Measurements from ENCODE around the gene TCEANC2. TPM values are rescaled to one million over a fixed set of nuclear protein-coding genes. Genes with fewer than 3 reads are reported as not detected.
"Not testable (repeated sequence)": the region's sequence is repeated elsewhere in the genome, so short reads cannot be mapped to it uniquely, and the experiment has no call there.

Gene TCEANC2
- total and polyA plus RNA-seq, 7 experiments from 2014 or later = 6.3 to 15.1 (median 9.3) TPM

DNA sequence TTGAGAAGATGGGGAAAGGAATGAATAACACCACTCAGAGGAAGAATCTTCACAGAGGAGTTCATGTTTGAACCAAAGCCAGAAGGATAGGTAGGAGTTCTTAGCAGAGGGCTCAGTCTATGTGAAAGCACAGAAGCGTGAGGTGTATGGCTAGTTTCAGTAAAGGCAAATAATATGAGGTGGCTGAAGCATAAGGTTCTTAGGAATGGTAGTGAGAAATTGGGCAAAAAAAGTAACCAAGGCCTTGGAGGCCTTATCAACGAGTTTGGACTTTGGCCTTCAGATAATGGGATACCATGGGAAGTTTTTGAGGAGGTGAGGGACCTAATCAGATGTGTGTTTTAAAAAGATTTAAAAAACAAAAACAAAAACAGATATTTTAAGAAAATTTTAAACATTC is 47.1 kb downstream of the TCEANC2 start:
- Mint-ChIP-seq H3K27ac (peak overlapping the region in 1 of 9 donors; percentile 0), H3K9me3 (peaks cover 0 to 2% (median 0%) of the 10 kb centered on the region in 11 donors), H3K4me3 (no peak overlapping the region), H3K36me3 (peaks cover 10 to 59% (median 35%) of the 10 kb centered on the region in 5 donors), H3K4me1 (peaks cover 0 to 8% (median 6%) of the 10 kb centered on the region in 7 donors), H3K27me3 (no peaks in the 10 kb centered on the region)
- H3K4me3 ChIP-seq (ENCODE audit: low read length) = no peak overlapping the region
- H3K36me3 ChIP-seq (ENCODE audit: control insufficient read depth in 2 of 3, insufficient read depth in 3 of 3, low read length in 3 of 3) = peaks cover 0 to 27% (median 3%) of the 10 kb centered on the region in 3 experiments
- no peak overlapping the region for H3K27ac ChIP-seq (ENCODE audit: low read depth, low read length)
- ATAC-seq (no peak), DNase-seq (no peak)
- no peaks in the 10 kb centered on the region for H3K4me1 ChIP-seq (ENCODE audit: control insufficient read depth in 2 of 2, insufficient read depth in 2 of 2, low read length in 2 of 2)
- H3K9me3 ChIP-seq (ENCODE audit: control insufficient read depth in 2 of 3, low read length in 3 of 3) = no peaks in the 10 kb centered on the region
- intact Hi-C loops (cut with micrococcal nuclease) = no loop called here
- ChIA-PET CTCF (no interaction called here), POLR2A (no interaction called here)
- H3K27me3 ChIP-seq (ENCODE audit: control insufficient read depth in 2 of 2, insufficient read depth in 2 of 2, low read length in 2 of 2) = no peaks in the 10 kb centered on the region

DNA sequence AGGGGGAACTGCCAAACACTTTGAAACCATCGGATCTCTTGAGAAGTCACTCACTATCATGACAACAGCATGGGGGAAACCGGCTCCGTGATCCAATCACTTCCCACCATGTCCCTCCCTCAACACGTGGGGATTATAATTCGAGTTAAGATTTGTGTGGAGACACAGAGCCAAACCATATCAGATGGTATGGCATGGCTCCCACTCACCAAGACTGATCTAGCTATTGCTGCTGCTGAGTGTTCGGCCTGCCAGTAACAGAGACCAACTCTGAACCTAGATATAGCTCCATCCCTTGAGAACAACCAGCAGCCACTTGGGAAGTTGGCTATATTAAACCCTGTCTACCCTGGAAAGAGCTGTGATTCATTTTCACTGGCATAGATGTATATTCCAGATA is 50.0 kb downstream of the TCEANC2 start:
- Histone ChIP-seq H3K4me3 (ENCODE audit: low read length) (no peak overlapping the region), H3K9me3 (ENCODE audit: control insufficient read depth in 2 of 3, low read length in 3 of 3) (no peaks in the 10 kb centered on the region), H3K4me1 (ENCODE audit: control insufficient read depth in 2 of 2, insufficient read depth in 2 of 2, low read length in 2 of 2) (no peaks in the 10 kb centered on the region), H3K27me3 (ENCODE audit: control insufficient read depth in 2 of 2, insufficient read depth in 2 of 2, low read length in 2 of 2) (no peaks in the 10 kb centered on the region), H3K36me3 (ENCODE audit: control insufficient read depth in 2 of 3, insufficient read depth in 3 of 3, low read length in 3 of 3) (peaks cover 0 to 12% (median 3%) of the 10 kb centered on the region in 3 experiments), H3K27ac (ENCODE audit: low read depth, low read length) (no peak overlapping the region)
- Mint-ChIP-seq H3K36me3 (peaks cover 10 to 40% (median 30%) of the 10 kb centered on the region in 5 donors), H3K9me3 (peaks cover 0 to 2% (median 0%) of the 10 kb centered on the region in 11 donors), H3K27me3 (no peaks in the 10 kb centered on the region), H3K4me3 (no peak overlapping the region), H3K27ac (peak overlapping the region in 1 of 9 donors; percentile 26), H3K4me1 (peaks cover 0 to 7% (median 6%) of the 10 kb centered on the region in 7 donors)
- intact Hi-C loops (cut with micrococcal nuclease) = no loop called here
- ATAC-seq (no peak), DNase-seq (no peak)
- ChIA-PET POLR2A (no interaction called here), CTCF (no interaction called here)

DNA sequence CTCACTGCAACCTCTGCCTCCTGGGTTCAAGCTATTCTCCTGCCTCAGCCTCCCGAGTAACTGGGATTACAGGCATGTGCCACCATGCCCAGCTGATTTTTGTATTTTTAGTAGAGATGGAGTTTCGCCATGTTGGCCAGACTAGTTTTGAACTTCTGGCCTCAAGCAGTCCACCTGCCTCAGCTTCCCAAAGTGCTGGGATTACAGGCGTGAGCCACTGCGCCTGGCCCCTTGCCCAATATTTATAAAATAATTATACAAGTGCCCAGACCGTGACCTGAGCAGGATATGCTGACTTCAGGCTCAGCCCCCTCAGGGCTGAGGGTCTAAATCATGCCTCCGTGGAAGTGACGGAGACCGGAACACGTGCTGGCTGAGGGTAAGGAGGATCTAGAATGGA is 51.2 kb downstream of the TCEANC2 start:
- H3K27ac ChIP-seq (ENCODE audit: low read depth, low read length); ATAC-seq; H3K27me3 Mint-ChIP-seq; CTCF ChIA-PET; H3K4me1 ChIP-seq (ENCODE audit: control insufficient read depth in 2 of 2, insufficient read depth in 2 of 2, low read length in 2 of 2); H3K9me3 Mint-ChIP-seq; H3K4me3 ChIP-seq (ENCODE audit: low read length); H3K9me3 ChIP-seq (ENCODE audit: control insufficient read depth in 2 of 3, low read length in 3 of 3); POLR2A ChIA-PET; H3K4me1 Mint-ChIP-seq; intact Hi-C loops (cut with micrococcal nuclease); DNase-seq; H3K4me3 Mint-ChIP-seq; H3K27me3 ChIP-seq (ENCODE audit: control insufficient read depth in 2 of 2, insufficient read depth in 2 of 2, low read length in 2 of 2): not testable (repeated sequence)
- Mint-ChIP-seq H3K36me3 (peaks cover 6 to 30% (median 23%) of the 10 kb centered on the region in 5 donors), H3K27ac (peak overlapping the region in 1 of 9 donors; percentile 25)
- peaks cover 0 to 12% (median 3%) of the 10 kb centered on the region in 3 experiments for H3K36me3 ChIP-seq (ENCODE audit: control insufficient read depth in 2 of 3, insufficient read depth in 3 of 3, low read length in 3 of 3)

DNA sequence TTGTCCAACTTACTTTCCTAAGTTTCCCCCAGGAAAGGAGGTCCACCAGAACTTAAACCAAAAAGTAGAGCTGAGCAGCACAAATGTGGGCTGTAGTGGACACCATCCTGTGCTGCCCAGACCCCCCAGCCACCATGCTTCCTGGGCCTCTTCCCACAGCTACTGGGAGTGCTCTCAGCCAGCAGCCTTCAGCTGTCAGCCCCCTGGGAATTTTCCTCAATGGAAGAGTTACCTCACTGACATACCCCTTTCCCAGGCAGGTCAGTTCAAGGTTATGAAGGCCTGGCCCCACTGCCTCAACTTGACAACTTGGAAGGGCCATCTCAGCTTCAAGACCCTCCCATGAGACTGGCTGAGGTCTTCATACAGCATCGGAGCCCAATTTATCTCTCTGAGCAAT is 51.7 kb downstream of the TCEANC2 start:
- DNase-seq (no peak), ATAC-seq (no peak)
- H3K4me1 ChIP-seq (ENCODE audit: control insufficient read depth in 2 of 2, insufficient read depth in 2 of 2, low read length in 2 of 2) = no peaks in the 10 kb centered on the region
- H3K4me1 Mint-ChIP-seq = no peaks in the 10 kb centered on the region
- peaks cover 0 to 12% (median 3%) of the 10 kb centered on the region in 3 experiments for H3K36me3 ChIP-seq (ENCODE audit: control insufficient read depth in 2 of 3, insufficient read depth in 3 of 3, low read length in 3 of 3)
- peaks cover 6 to 30% (median 23%) of the 10 kb centered on the region in 5 donors for H3K36me3 Mint-ChIP-seq
- H3K27me3 Mint-ChIP-seq = no peaks in the 10 kb centered on the region
- no peak overlapping the region for H3K27ac Mint-ChIP-seq
- ChIA-PET POLR2A (no interaction called here), CTCF (interaction anchor here (0.6 kb wide), 1 partner anchor 10 kb away, joined by 3 read pairs; no protein-coding TSS in a partner anchor)
- no peak overlapping the region for H3K4me3 ChIP-seq (ENCODE audit: low read length)
- no peaks in the 10 kb centered on the region for H3K27me3 ChIP-seq (ENCODE audit: control insufficient read depth in 2 of 2, insufficient read depth in 2 of 2, low read length in 2 of 2)
- H3K4me3 Mint-ChIP-seq = no peak overlapping the region
- H3K27ac ChIP-seq (ENCODE audit: low read depth, low read length) = no peak overlapping the region
- H3K9me3 ChIP-seq (ENCODE audit: control insufficient read depth in 2 of 3, low read length in 3 of 3) = no peaks in the 10 kb centered on the region
- peaks cover 0 to 2% (median 0%) of the 10 kb centered on the region in 11 donors for H3K9me3 Mint-ChIP-seq
- intact Hi-C loops (cut with micrococcal nuclease) = no loop called here

DNA sequence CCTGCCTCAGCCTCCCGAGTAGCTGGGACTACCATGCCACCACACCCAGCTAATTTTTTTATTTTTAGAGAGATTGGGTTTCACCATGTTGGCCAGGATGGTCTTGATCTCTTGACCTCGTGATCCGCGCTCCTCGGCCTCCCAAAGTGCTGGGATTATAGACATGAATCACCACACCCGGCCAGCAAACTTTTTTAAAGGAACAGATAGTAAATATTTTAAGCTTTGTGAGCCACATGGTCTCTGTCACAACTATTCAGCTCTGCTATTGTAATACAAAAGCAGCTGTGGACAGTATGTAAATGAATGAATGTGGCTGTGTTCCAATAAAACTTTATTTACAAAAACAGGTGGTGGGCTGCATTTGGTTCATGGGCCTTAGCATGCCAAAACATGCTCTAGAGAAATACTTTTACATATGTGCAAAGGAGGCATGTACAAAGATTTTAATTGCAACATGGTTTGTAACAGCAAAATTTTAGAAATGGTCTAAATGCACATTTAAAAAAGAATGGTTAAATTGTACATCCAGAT is 52.4 kb downstream of the TCEANC2 start:
- H3K9me3 Mint-ChIP-seq = peaks cover 0 to 2% (median 0%) of the 10 kb centered on the region in 11 donors
- no peak for DNase-seq
- no peak overlapping the region for H3K4me3 ChIP-seq (ENCODE audit: low read length)
- no peaks in the 10 kb centered on the region for H3K27me3 Mint-ChIP-seq
- no peak overlapping the region for H3K4me3 Mint-ChIP-seq
- no peaks in the 10 kb centered on the region for H3K4me1 Mint-ChIP-seq
- no peak overlapping the region for H3K27ac ChIP-seq (ENCODE audit: low read depth, low read length)
- peaks cover 6 to 25% (median 18%) of the 10 kb centered on the region in 5 donors for H3K36me3 Mint-ChIP-seq
- ATAC-seq = no peak
- no peak overlapping the region for H3K27ac Mint-ChIP-seq
- H3K9me3 ChIP-seq (ENCODE audit: control insufficient read depth in 2 of 3, low read length in 3 of 3) = no peaks in the 10 kb centered on the region
- ChIA-PET CTCF (no interaction called here), POLR2A (interaction anchor here (0.6 kb wide), 1 partner anchor 388 kb away, joined by 3 read pairs; no protein-coding TSS in a partner anchor)
- no peaks in the 10 kb centered on the region for H3K27me3 ChIP-seq (ENCODE audit: control insufficient read depth in 2 of 2, insufficient read depth in 2 of 2, low read length in 2 of 2)
- H3K4me1 ChIP-seq (ENCODE audit: control insufficient read depth in 2 of 2, insufficient read depth in 2 of 2, low read length in 2 of 2) = no peaks in the 10 kb centered on the region
- H3K36me3 ChIP-seq (ENCODE audit: control insufficient read depth in 2 of 3, insufficient read depth in 3 of 3, low read length in 3 of 3) = peaks cover 0 to 12% (median 0%) of the 10 kb centered on the region in 3 experiments
- intact Hi-C loops (cut with micrococcal nuclease) = loop anchor here in 1 of 2 donors (2.0 kb wide), 1 partner anchor 301 kb away; the partner anchor contains the start of gene SSBP3

DNA sequence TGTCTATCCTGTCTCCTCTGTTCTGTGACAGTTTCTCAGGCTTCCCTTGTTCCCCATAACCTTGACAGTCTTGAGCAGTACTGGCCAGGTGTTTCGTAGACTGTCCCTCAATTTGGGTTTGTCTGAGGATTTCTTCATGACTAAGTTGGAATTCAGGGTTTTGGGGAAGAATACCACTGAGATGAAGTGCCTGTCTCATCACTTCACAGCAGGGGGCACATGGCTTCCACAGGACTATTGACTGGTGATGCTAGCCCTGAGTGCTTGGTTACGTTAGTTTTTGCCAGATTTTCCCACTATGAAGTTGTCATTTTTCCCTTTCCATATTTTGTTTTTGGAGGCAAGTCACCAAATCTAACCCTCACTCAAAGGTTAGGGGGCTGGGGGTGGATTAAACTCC is 53.7 kb downstream of the TCEANC2 start:
- Histone ChIP-seq H3K27me3 (ENCODE audit: control insufficient read depth in 2 of 2, insufficient read depth in 2 of 2, low read length in 2 of 2) (no peaks in the 10 kb centered on the region), H3K36me3 (ENCODE audit: control insufficient read depth in 2 of 3, insufficient read depth in 3 of 3, low read length in 3 of 3) (peaks cover 0 to 6% (median 0%) of the 10 kb centered on the region in 3 experiments), H3K27ac (ENCODE audit: low read depth, low read length) (no peak overlapping the region), H3K9me3 (ENCODE audit: control insufficient read depth in 2 of 3, low read length in 3 of 3) (no peaks in the 10 kb centered on the region), H3K4me3 (ENCODE audit: low read length) (no peak overlapping the region), H3K4me1 (ENCODE audit: control insufficient read depth in 2 of 2, insufficient read depth in 2 of 2, low read length in 2 of 2) (no peaks in the 10 kb centered on the region)
- no peak for DNase-seq
- no peak overlapping the region for H3K27ac Mint-ChIP-seq
- H3K36me3 Mint-ChIP-seq = peaks cover 5 to 14% (median 10%) of the 10 kb centered on the region in 5 donors
- ATAC-seq = no peak
- peaks cover 0 to 2% (median 0%) of the 10 kb centered on the region in 11 donors for H3K9me3 Mint-ChIP-seq
- no peaks in the 10 kb centered on the region for H3K27me3 Mint-ChIP-seq
- intact Hi-C loops (cut with micrococcal nuclease) = loop anchor here in 1 of 2 donors (2.0 kb wide), 1 partner anchor 300 kb away; the partner anchor contains the start of gene SSBP3
- ChIA-PET CTCF (no interaction called here), POLR2A (no interaction called here)
- H3K4me1 Mint-ChIP-seq = no peaks in the 10 kb centered on the region
- no peak overlapping the region for H3K4me3 Mint-ChIP-seq

DNA sequence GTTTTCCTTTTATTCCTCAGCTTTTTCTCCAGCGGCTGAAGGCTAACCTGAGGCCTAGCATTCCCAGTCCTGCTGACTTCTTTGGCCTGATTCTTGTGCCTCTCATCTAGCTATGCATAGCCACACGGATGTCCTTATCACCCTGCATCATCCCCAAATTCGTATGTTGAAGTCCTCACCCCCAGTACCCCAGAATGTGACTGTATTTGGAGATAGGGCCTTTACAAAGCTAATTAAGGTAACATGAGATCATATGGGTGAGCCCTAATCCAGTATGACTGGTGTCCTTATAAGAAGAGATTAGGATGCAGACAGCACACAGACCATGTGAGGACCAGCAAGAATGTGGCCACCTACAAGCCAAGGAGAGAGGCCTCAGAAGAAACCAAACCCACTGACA is 54.7 kb downstream of the TCEANC2 start:
- Histone ChIP-seq H3K27me3 (ENCODE audit: control insufficient read depth in 2 of 2, insufficient read depth in 2 of 2, low read length in 2 of 2) (no peaks in the 10 kb centered on the region), H3K27ac (ENCODE audit: low read depth, low read length) (no peak overlapping the region), H3K4me3 (ENCODE audit: low read length) (no peak overlapping the region), H3K4me1 (ENCODE audit: control insufficient read depth in 2 of 2, insufficient read depth in 2 of 2, low read length in 2 of 2) (no peaks in the 10 kb centered on the region), H3K9me3 (ENCODE audit: control insufficient read depth in 2 of 3, low read length in 3 of 3) (no peaks in the 10 kb centered on the region), H3K36me3 (ENCODE audit: control insufficient read depth in 2 of 3, insufficient read depth in 3 of 3, low read length in 3 of 3) (no peaks in the 10 kb centered on the region)
- no peak overlapping the region for H3K27ac Mint-ChIP-seq
- DNase-seq = no peak
- no peak for ATAC-seq
- POLR2A ChIA-PET = no interaction called here
- H3K4me1 Mint-ChIP-seq = no peaks in the 10 kb centered on the region
- H3K4me3 Mint-ChIP-seq = no peak overlapping the region
- peaks cover 0 to 9% (median 2%) of the 10 kb centered on the region in 5 donors for H3K36me3 Mint-ChIP-seq
- no peaks in the 10 kb centered on the region for H3K9me3 Mint-ChIP-seq
- no peaks in the 10 kb centered on the region for H3K27me3 Mint-ChIP-seq
- intact Hi-C loops (cut with micrococcal nuclease) = no loop called here
- CTCF ChIA-PET = interaction anchor here (0.6 kb wide), 1 partner anchor 384 kb away, joined by 3 read pairs; no protein-coding TSS in a partner anchor

Measured in naive thymus-derived CD4-positive, alpha-beta T cell (primary cell).